HepG2 (cell line): ENCODE data around the gene DLG2. TPM values are rescaled to one million over a fixed set of nuclear protein-coding genes. Genes with fewer than 3 reads are reported as not detected.

Source experiments
- ATAC-seq: fragments of 200-7000 bp; cut with Tn5 transposase; 3 replicates; pipeline ENCODE4 v1.9.1; 2020; ENCODE audit warnings: mild to moderate bottlenecking, moderate library complexity
- BruUV-seq: library from RNA; stranded (reverse); fragments of 400-500 nt; replicated peaks from 2 replicates; lab custom pipeline; 2021; lab: Mats Ljungman, UMichigan
- CTCF ChIA-PET: fragments of 300-600 bp; formaldehyde crosslinking; extraction: SDS; loops from one replicate; lab custom pipeline; 2021; ENCODE audit warnings: low total read pairs, inconsistent platforms, low intra/inter-chr PET ratio; lab: Yijun Ruan, JAX
- POLR2A ChIA-PET: fragments of 350-600 bp; sonication (Branson Sonifier 250); formaldehyde crosslinking; loops from one replicate; lab custom pipeline; 2020; ENCODE audit warnings: antibody characterized with exemption, inconsistent platforms; lab: Yijun Ruan, JAX
- DNase-seq: peaks from one replicate; pipeline ENCODE4 v3.0.0-alpha.2; 2015; ENCODE audit warnings: low spot score
- FAIRE-seq: peaks from 3 replicates; lab custom pipeline; 2011; peaks lifted over from hg19 to GRCh38; lab: Jason Lieb, UNC
- H2AFZ ChIP-seq: one replicate; pipeline ENCODE4 v1.6.1; 2011; ENCODE audit warnings: low read length, inconsistent platforms
- H3K27ac ChIP-seq: fragments of 300-600 bp; 3 replicates; pipeline ENCODE4 v1.8.0; 2011; ENCODE audit warnings: mixed run types, mild to moderate bottlenecking, mixed read lengths, low read length, inconsistent platforms; ENCODE audit not compliant: insufficient read depth; ENCODE audit errors: extremely low read length
- H3K27me3 ChIP-seq, 2 experiments: fragments of 200-600 bp in 1 of 2; 2 replicates in 1 of 2; 3 replicates in 1 of 2; pipeline versions ENCODE4 v1.6.0 to v1.8.0; 2011; ENCODE audit warnings: low read length in 2 of 2, mild to moderate bottlenecking in 2 of 2, moderate library complexity in 2 of 2, inconsistent platforms in 1 of 2; ENCODE audit not compliant: insufficient read depth in 2 of 2, control insufficient read depth in 1 of 2
- H3K36me3 ChIP-seq, 2 experiments: fragments of 200-600 bp in 1 of 2; replicated peaks in 1 of 2; 2 replicates in 1 of 2; 3 replicates in 1 of 2; pipeline versions ENCODE4 v1.5.1 to v1.8.0; 2011; ENCODE audit warnings: low read length in 2 of 2, inconsistent platforms in 1 of 2; ENCODE audit not compliant: insufficient read depth in 2 of 2, control insufficient read depth in 1 of 2
- H3K4me1 ChIP-seq: 2 replicates; pipeline ENCODE4 v1.5.1; 2012; ENCODE audit warnings: low read length, inconsistent platforms; ENCODE audit not compliant: insufficient read depth
- H3K4me2 ChIP-seq: 2 replicates; pipeline ENCODE4 v1.6.0; 2011; ENCODE audit warnings: low read depth, low read length, inconsistent platforms
- H3K4me3 ChIP-seq, 3 experiments: fragments of 200-600 bp in 1 of 3; sonication (generic), shearing (Covaris generic) in 1 of 3; replicated peaks in 1 of 3; 2 replicates each; pipeline ENCODE4 v1.5.1; 2011 to 2016; ENCODE audit warnings: low read length in 3 of 3, inconsistent platforms in 2 of 3, low read depth in 2 of 3, mild to moderate bottlenecking in 2 of 3, control low read depth in 1 of 3, mixed read lengths in 1 of 3; ENCODE audit not compliant: insufficient read depth in 1 of 3
- H3K79me2 ChIP-seq: one replicate; pipeline ENCODE4 v1.6.1; 2011; ENCODE audit warnings: low read length, inconsistent platforms; ENCODE audit not compliant: insufficient read depth
- H3K9ac ChIP-seq: 2 replicates; pipeline ENCODE4 v1.6.0; 2011; ENCODE audit warnings: mild to moderate bottlenecking, low read depth, low read length, inconsistent platforms; ENCODE audit not compliant: insufficient read depth
- H3K9me3 ChIP-seq: 2 replicates; pipeline ENCODE4 v1.5.1; 2012; ENCODE audit warnings: mild to moderate bottlenecking, low read length
- H4K20me1 ChIP-seq: 2 replicates; pipeline ENCODE4 v1.6.0; 2011; ENCODE audit warnings: inconsistent platforms, mild to moderate bottlenecking, low read length, moderate library complexity; ENCODE audit not compliant: insufficient read depth
- BCL6 ChIP-seq: IDR thresholded peaks from 2 replicates; pipeline ENCODE4 v1.6.1; 2016; ENCODE audit warnings: missing genetic modification reagents, missing compliant biosample characterization
- CEBPZ ChIP-seq: IDR thresholded peaks from 2 replicates; pipeline ENCODE4 v1.6.1; 2012; ENCODE audit warnings: low read length, improper control_type of control experiment
- ETV5 ChIP-seq: IDR thresholded peaks from 2 replicates; pipeline ENCODE4 v1.6.1; 2018; ENCODE audit warnings: missing biosample characterization, missing genetic modification reagents, inconsistent platforms, borderline replicate concordance
- FLYWCH1 ChIP-seq: sonication (generic); formaldehyde crosslinking; IDR thresholded peaks from 2 replicates; pipeline ENCODE4 v1.8.1; 2023; ENCODE audit warnings: mild to moderate bottlenecking, missing genetic modification reagents
- NCOA5 ChIP-seq: sonication (generic); formaldehyde crosslinking; IDR thresholded peaks from 2 replicates; pipeline ENCODE4 v1.4.0; 2020; ENCODE audit warnings: missing genetic modification reagents
- PRMT3 ChIP-seq: sonication (generic); formaldehyde crosslinking; IDR thresholded peaks from 2 replicates; pipeline ENCODE4 v1.8.1; 2022; ENCODE audit warnings: low read depth, mild to moderate bottlenecking, moderate library complexity, missing genetic modification reagents, borderline replicate concordance
- WGBS: methylation state at CpG from one replicate; pipeline ENCODE4 v1.1.6; 2017; ENCODE audit warnings: low lambda C conversion rate; 5-methylcytosine and 5-hydroxymethylcytosine counted together
- in situ Hi-C: cut with HindIII; loops from 2 replicates; pipeline ENCODE4 v1.10.0; 2017; ENCODE audit warnings: low pct_unique_long_range_greater_than_20kb; ENCODE audit not compliant: extremely low pct_ligation_motif_present
- intact Hi-C: fragments of 100-400 bp; cut with micrococcal nuclease; formaldehyde crosslinking; loops from one replicate; pipeline ENCODE4 v1.10.0; 2022; ENCODE audit not compliant: unreplicated experiment
- polyA plus RNA-seq, 8 experiments: library from polyadenylated mRNA; depleted of rRNA in 3 of 8; stranded (reverse) in 7 of 8; unstranded in 1 of 8; fragments of >200 nt; fragmentation: Illumina TruSeq in 4 of 8; extraction: Trizol in 4 of 8; gene quantifications; 2 replicates each; pipeline versions ENCODE4 v1.2.1 to v1.2.3, GENCODE V29; 2011 to 2016; ENCODE audit warnings: low read depth in 4 of 8, missing spikeins in 1 of 8, mixed read lengths in 1 of 8; ENCODE audit not compliant: insufficient read depth in 1 of 8
- total RNA-seq, 5 experiments: library from RNA; depleted of rRNA; stranded (reverse); fragments of >200 nt; fragmentation: Illumina TruSeq; extraction: Trizol; gene quantifications; 2 replicates each; pipeline ENCODE4 v1.2.3, GENCODE V29; 2016; ENCODE audit warnings: low read depth in 1 of 5
- TF ChIP-seq, protein P1 (sequence below): sonication (generic); formaldehyde crosslinking; IDR thresholded peaks from 2 replicates; pipeline ENCODE4 v1.9.0; 2022; ENCODE audit warnings: low read depth, missing genetic modification reagents

The DLG2 gene
- total and polyA plus RNA-seq, 2 of the 13 experiments (the other 11 are each of a cell fraction or from before 2014, with no cell fraction given): 0.46 to 1.0 TPM

- no peaks in the 10 kb centered on the region for H3K36me3 ChIP-seq
- TF ChIP-seq CEBPZ (no peak), NCOA5 (CRISPR knock-in tag) (no peak), PRMT3 (CRISPR knock-in tag) (no peak), ETV5 (CRISPR knock-in tag) (no peak), BCL6 (no peak), FLYWCH1 (CRISPR knock-in tag) (no peak)
- TF ChIP-seq, protein P1, sequence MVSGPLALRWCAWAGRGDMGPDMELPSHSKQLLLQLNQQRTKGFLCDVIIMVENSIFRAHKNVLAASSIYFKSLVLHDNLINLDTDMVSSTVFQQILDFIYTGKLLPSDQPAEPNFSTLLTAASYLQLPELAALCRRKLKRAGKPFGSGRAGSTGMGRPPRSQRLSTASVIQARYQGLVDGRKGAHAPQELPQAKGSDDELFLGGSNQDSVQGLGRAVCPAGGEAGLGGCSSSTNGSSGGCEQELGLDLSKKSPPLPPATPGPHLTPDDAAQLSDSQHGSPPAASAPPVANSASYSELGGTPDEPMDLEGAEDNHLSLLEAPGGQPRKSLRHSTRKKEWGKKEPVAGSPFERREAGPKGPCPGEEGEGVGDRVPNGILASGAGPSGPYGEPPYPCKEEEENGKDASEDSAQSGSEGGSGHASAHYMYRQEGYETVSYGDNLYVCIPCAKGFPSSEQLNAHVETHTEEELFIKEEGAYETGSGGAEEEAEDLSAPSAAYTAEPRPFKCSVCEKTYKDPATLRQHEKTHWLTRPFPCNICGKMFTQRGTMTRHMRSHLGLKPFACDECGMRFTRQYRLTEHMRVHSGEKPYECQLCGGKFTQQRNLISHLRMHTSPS: no peak
- no peaks in the 10 kb centered on the region for H3K27me3 ChIP-seq
- no peak overlapping the region for H3K27ac ChIP-seq
- ATAC-seq (no peak), DNase-seq (no peak), FAIRE-seq (no peak)
- no TSS peak for BruUV-seq
- in situ Hi-C loops (no loop called here), intact Hi-C loops (no loop called here)
- ChIA-PET POLR2A (no interaction called here), CTCF (no interaction called here)
- no peaks in the 10 kb centered on the region for H3K4me1 ChIP-seq
- H3K79me2 ChIP-seq: no peaks in the 10 kb centered on the region
- no peaks in the 10 kb centered on the region for H4K20me1 ChIP-seq
- no peaks in the 10 kb centered on the region for H3K9me3 ChIP-seq
- 0% methylated on average over 1 of the region's 1 CpG for WGBS
- H3K4me3 ChIP-seq: no peak overlapping the region
- H3K9ac ChIP-seq: no peak overlapping the region
- no peak overlapping the region for H2AFZ ChIP-seq
- H3K4me2 ChIP-seq: no peak overlapping the region
Observed at GRCh38 chr11:84514436-84514835, 1112.7 kb downstream of the DLG2 start.
